Neuronal stem cell (in vitro differentiated cells): ENCODE results near the gene GPSM1.
"Not testable (repeated sequence)": the region's sequence is repeated elsewhere in the genome, so short reads cannot be mapped to it uniquely, and the experiment has no call there.

Source experiments
- DNase-seq: peaks from one replicate; pipeline ENCODE4 v3.0.0-alpha.2; 2013; ENCODE audit warnings: low spot score
- H2AFZ ChIP-seq: one replicate; pipeline ENCODE4 v1.6.1; 2013; ENCODE audit warnings: mild to moderate bottlenecking, low read length, inconsistent platforms
- H2AK5ac ChIP-seq: 2 replicates; pipeline ENCODE4 v1.6.1; 2013; ENCODE audit warnings: low read depth, mild to moderate bottlenecking, inconsistent platforms, low read length, moderate library complexity, mixed read lengths
- H2BK120ac ChIP-seq: 2 replicates; pipeline ENCODE4 v1.6.1; 2013; ENCODE audit warnings: low read depth, mild to moderate bottlenecking, inconsistent platforms, low read length, moderate library complexity, mixed read lengths
- H2BK12ac ChIP-seq: one replicate; pipeline ENCODE4 v1.6.1; 2013; ENCODE audit warnings: low read length, inconsistent platforms
- H2BK15ac ChIP-seq: 2 replicates; pipeline ENCODE4 v1.6.1; 2013; ENCODE audit warnings: mild to moderate bottlenecking, low read length, inconsistent platforms, mixed read lengths
- H2BK5ac ChIP-seq: one replicate; pipeline ENCODE4 v1.6.1; 2013; ENCODE audit warnings: inconsistent platforms, mild to moderate bottlenecking, low read length, moderate library complexity
- H3K14ac ChIP-seq: one replicate; pipeline ENCODE4 v1.6.1; 2013; ENCODE audit warnings: low read length, inconsistent platforms
- H3K18ac ChIP-seq: 2 replicates; pipeline ENCODE4 v1.6.1; 2013; ENCODE audit warnings: low read length, inconsistent platforms
- H3K23ac ChIP-seq: 2 replicates; pipeline ENCODE4 v1.6.1; 2013; ENCODE audit warnings: low read depth, mild to moderate bottlenecking, mixed read lengths, low read length, inconsistent platforms; ENCODE audit not compliant: poor library complexity
- H3K27ac ChIP-seq: replicated peaks from 3 replicates; pipeline ENCODE4 v1.5.1; 2013; ENCODE audit warnings: low read length, inconsistent platforms
- H3K27me3 ChIP-seq, 3 experiments: 2 replicates each; pipeline ENCODE4 v1.6.1; 2013; ENCODE audit warnings: low read length in 3 of 3, mild to moderate bottlenecking in 2 of 3, inconsistent platforms in 1 of 3, low read depth in 1 of 3, mixed read lengths in 1 of 3, moderate library complexity in 1 of 3; ENCODE audit not compliant: control insufficient read depth in 3 of 3, insufficient read depth in 3 of 3
- H3K36me3 ChIP-seq, 2 donors: replicated peaks in 1 of 2; 2 replicates each; pipeline ENCODE4 v1.6.1; 2013; ENCODE audit warnings: low read length in 2 of 2; ENCODE audit not compliant: control insufficient read depth in 2 of 2, insufficient read depth in 2 of 2
- H3K4ac ChIP-seq: 2 replicates; pipeline ENCODE4 v1.6.1; 2013; ENCODE audit warnings: inconsistent platforms, mild to moderate bottlenecking, low read length, moderate library complexity
- H3K4me1 ChIP-seq, 2 donors: 1 replicate in 1 of 2; 2 replicates in 1 of 2; pipeline ENCODE4 v1.6.1; 2013; ENCODE audit warnings: low read length in 2 of 2, low read depth in 1 of 2; ENCODE audit not compliant: control insufficient read depth in 2 of 2, insufficient read depth in 1 of 2
- H3K4me2 ChIP-seq: one replicate; pipeline ENCODE4 v1.6.1; 2013; ENCODE audit warnings: mild to moderate bottlenecking, low read length, inconsistent platforms; ENCODE audit not compliant: insufficient read depth, poor library complexity, severe bottlenecking
- H3K4me3 ChIP-seq, 2 donors: 2 replicates each; pipeline ENCODE4 v1.5.1; 2013; ENCODE audit warnings: low read length in 2 of 2, mild to moderate bottlenecking in 2 of 2, inconsistent platforms in 1 of 2, moderate library complexity in 1 of 2
- H3K79me1 ChIP-seq: one replicate; pipeline ENCODE4 v1.6.1; 2013; ENCODE audit warnings: low read depth, mild to moderate bottlenecking, inconsistent platforms, low read length, moderate library complexity
- H3K9ac ChIP-seq: one replicate; pipeline ENCODE4 v1.6.1; 2013; ENCODE audit warnings: mild to moderate bottlenecking, low read depth, low read length, inconsistent platforms; ENCODE audit not compliant: poor library complexity
- H3K9me3 ChIP-seq, 2 donors: replicated peaks in 1 of 2; 2 replicates each; pipeline versions ENCODE3 to v1.6.1; 2013; ENCODE audit warnings: low read length in 2 of 2, mild to moderate bottlenecking in 2 of 2, inconsistent platforms in 1 of 2, low read depth in 1 of 2, mixed read lengths in 1 of 2, moderate library complexity in 1 of 2; ENCODE audit not compliant: control insufficient read depth in 2 of 2, insufficient read depth in 1 of 2
- H4K8ac ChIP-seq: one replicate; pipeline ENCODE4 v1.6.1; 2013; ENCODE audit warnings: low read depth, mild to moderate bottlenecking, inconsistent platforms, low read length, moderate library complexity
- H4K91ac ChIP-seq: one replicate; pipeline ENCODE4 v1.6.1; 2013; ENCODE audit warnings: low read length, low read depth, mild to moderate bottlenecking, inconsistent platforms; ENCODE audit not compliant: poor library complexity
- WGBS, 2 donors: extraction: QIAGEN DNeasy Blood & Tissue Kit; methylation state at CpG; one replicate each; pipeline ENCODE4 v1.1.7; 2013; ENCODE audit warnings: missing lambda C conversion rate in 2 of 2, mixed read lengths in 1 of 2; ENCODE audit not compliant: insufficient read length in 2 of 2, insufficient replicate concordance in 1 of 2; ENCODE audit errors: extremely low coverage in 2 of 2; 5-methylcytosine and 5-hydroxymethylcytosine counted together

Gene GPSM1

GRCh38 chr9:136318111-136318775 is 9.1 kb upstream of the GPSM1 start:
- Histone ChIP-seq H3K4me1 (peaks cover 7 to 17% of the 10 kb centered on the region in 2 donors), H3K27ac (no peak overlapping the region), H3K14ac (no peak overlapping the region), H3K36me3 (no peaks in the 10 kb centered on the region), H3K27me3 (no peaks in the 10 kb centered on the region), H3K9ac (peak overlapping the region; percentile 60), H3K4me3 (no peak overlapping the region), H3K9me3 (peaks cover 16 to 27% of the 10 kb centered on the region in 2 donors), H2BK12ac (peak overlapping the region; percentile 73), H3K23ac (peak overlapping the region; percentile 89), H3K4ac (no peak overlapping the region), H2BK5ac (peak overlapping the region; percentile 83), H2AFZ (peak overlapping the region; percentile 82), H2AK5ac (peak overlapping the region; percentile 93), H3K18ac (peak overlapping the region; percentile 35), H3K4me2 (no peak overlapping the region), H2BK15ac (peak overlapping the region; percentile 92), H4K91ac (no peak overlapping the region), H2BK120ac (peak overlapping the region; percentile 18), H3K79me1 (no peaks in the 10 kb centered on the region), H4K8ac (no peak overlapping the region)
- WGBS, 2 donors: no CpG with 5 or more reads among the region's 21 CpGs
- DNase-seq: no peak

DNA sequence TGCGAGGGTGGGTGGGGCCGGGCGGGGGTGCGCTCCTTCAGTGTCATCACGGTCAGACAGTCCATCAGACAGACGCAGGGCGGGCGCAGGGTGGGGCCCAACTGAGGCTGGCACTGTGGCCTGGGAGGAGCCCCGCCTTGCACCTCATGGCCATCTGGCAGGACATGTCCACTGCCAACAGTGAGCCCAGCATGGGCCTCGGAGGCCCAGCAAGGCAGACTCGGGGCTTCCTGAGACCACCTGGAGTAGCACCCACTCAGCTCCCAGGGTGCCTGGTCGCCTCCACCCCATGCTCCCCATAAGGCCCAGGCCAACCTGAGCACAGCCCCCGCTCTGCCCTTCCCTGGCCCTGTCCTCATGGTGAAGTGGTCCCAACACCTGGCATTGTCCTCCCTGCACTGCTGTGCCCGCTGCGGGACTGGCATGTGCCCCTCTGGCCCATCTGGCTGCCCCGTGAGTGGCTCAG is 8.5 kb upstream of the GPSM1 start:
- Histone ChIP-seq H3K4me1 (peaks cover 7 to 17% of the 10 kb centered on the region in 2 donors), H3K9me3 (peaks cover 16 to 27% of the 10 kb centered on the region in 2 donors), H4K91ac (no peak overlapping the region), H2BK12ac (peak overlapping the region; percentile 90), H3K14ac (peak overlapping the region; percentile 82), H2BK5ac (no peak overlapping the region), H3K18ac (peak overlapping the region; percentile 38), H2AFZ (no peak overlapping the region), H3K4me2 (no peak overlapping the region), H3K9ac (no peak overlapping the region), H3K36me3 (no peaks in the 10 kb centered on the region), H3K23ac (peak overlapping the region; percentile 17), H3K4me3 (peak overlapping the region in 1 of 2 donors; percentile 69), H3K79me1 (no peaks in the 10 kb centered on the region), H3K27ac (no peak overlapping the region), H3K4ac (peak overlapping the region; percentile 53), H2BK15ac (peak overlapping the region; percentile 92), H2AK5ac (peak overlapping the region; percentile 92), H2BK120ac (peak overlapping the region; percentile 18), H4K8ac (peak overlapping the region; percentile 48), H3K27me3 (no peaks in the 10 kb centered on the region)
- no peak for DNase-seq
- no CpG with 5 or more reads among the region's 16 CpGs for WGBS, 2 donors

- H3K27ac ChIP-seq, H3K79me1 ChIP-seq, H3K14ac ChIP-seq, H3K36me3 ChIP-seq, DNase-seq, H3K4ac ChIP-seq, H3K27me3 ChIP-seq, H3K18ac ChIP-seq, H2AFZ ChIP-seq, H2BK5ac ChIP-seq, H3K9ac ChIP-seq, H4K91ac ChIP-seq, H4K8ac ChIP-seq, H3K4me2 ChIP-seq: not testable (repeated sequence)
- Histone ChIP-seq H3K9me3 (peaks cover 16 to 24% of the 10 kb centered on the region in 2 donors), H3K4me3 (peak overlapping the region in 1 of 2 donors; percentile 69), H2AK5ac (peak overlapping the region; percentile 92), H2BK12ac (peak overlapping the region; percentile 90), H2BK120ac (peak overlapping the region; percentile 18), H2BK15ac (peak overlapping the region; percentile 92), H3K23ac (peak overlapping the region; percentile 17), H3K4me1 (peaks cover 7 to 17% of the 10 kb centered on the region in 2 donors)
- WGBS, 2 donors: no CpG with 5 or more reads among the region's 14 CpGs
These were observed 8.1 kb upstream of the GPSM1 start for GRCh38 chr9:136319244-136319643.

GRCh38 chr9:136319955-136320354 is 7.4 kb upstream of the GPSM1 start:
- H2BK15ac ChIP-seq, H3K9ac ChIP-seq, H3K79me1 ChIP-seq, H4K91ac ChIP-seq, H2BK5ac ChIP-seq, H3K4me2 ChIP-seq, H3K36me3 ChIP-seq, H2AFZ ChIP-seq, H3K4ac ChIP-seq, H3K18ac ChIP-seq, H3K23ac ChIP-seq, H2BK12ac ChIP-seq, H4K8ac ChIP-seq, H2AK5ac ChIP-seq, H3K14ac ChIP-seq, DNase-seq, H2BK120ac ChIP-seq, H3K27me3 ChIP-seq, H3K27ac ChIP-seq, H3K4me3 ChIP-seq: not testable (repeated sequence)
- H3K4me1 ChIP-seq: peaks cover 7 to 20% of the 10 kb centered on the region in 2 donors
- no CpG with 5 or more reads among the region's 3 CpGs for WGBS, 2 donors
- peaks cover 14 to 19% of the 10 kb centered on the region in 2 donors for H3K9me3 ChIP-seq
